Stomach (tissue), 9 donors: ENCODE data around the gene CARD14. TPM values are rescaled to one million over a fixed set of nuclear protein-coding genes. Genes with fewer than 3 reads are reported as not detected.
"Not testable (repeated sequence)": the region's sequence is repeated elsewhere in the genome, so short reads cannot be mapped to it uniquely, and the experiment has no call there.

Source experiments
- DNase-seq, 2 donors: peaks; one replicate each; pipeline versions ENCODE4 v3.0.0 to v3.0.0-alpha.2; 2013 to 2019
- H3K27ac ChIP-seq, 5 donors: fragments of 200-600 bp in 4 of 5; sonication (generic) in 4 of 5; one replicate each; pipeline ENCODE4 v1.5.1; 2013 to 2019; ENCODE audit warnings: mild to moderate bottlenecking in 1 of 5, moderate library complexity in 1 of 5
- H3K27me3 ChIP-seq, 3 donors: fragments of 200-600 bp; sonication (generic); one replicate each; pipeline ENCODE4 v1.5.1; 2017 to 2019; ENCODE audit warnings: mixed run types in 1 of 3
- H3K36me3 ChIP-seq, 4 donors: fragments of 200-600 bp; sonication (generic); 1 replicate in 3 of 4; 2 replicates in 1 of 4; pipeline ENCODE4 v1.5.1; 2016 to 2019
- H3K4me1 ChIP-seq, 4 donors: fragments of 200-600 bp; sonication (generic); one replicate each; pipeline ENCODE4 v1.5.1; 2016 to 2019
- H3K4me3 ChIP-seq, 4 donors: fragments of 200-600 bp; sonication (generic) in 3 of 4; one replicate each; pipeline ENCODE4 v1.5.1; 2016 to 2019; ENCODE audit warnings: mild to moderate bottlenecking in 1 of 4
- H3K9me3 ChIP-seq, 4 donors: fragments of 200-600 bp; sonication (generic); one replicate each; pipeline ENCODE4 v1.5.1; 2016 to 2019
- EP300 ChIP-seq: sonication (generic); formaldehyde crosslinking; IDR thresholded peaks from one replicate; pipeline ENCODE4 v1.6.1; 2017; ENCODE audit warnings: antibody characterized with exemption
- POLR2A ChIP-seq, 4 donors: fragments of 450-650 bp; IDR thresholded peaks; one replicate each; pipeline ENCODE4 v1.6.1; 2016; ENCODE audit warnings: antibody characterized with exemption in 4 of 4, control low read depth in 2 of 4, mild to moderate bottlenecking in 1 of 4, moderate library complexity in 1 of 4
- POLR2AphosphoS5 ChIP-seq, 3 donors: sonication (generic); formaldehyde crosslinking; IDR thresholded peaks; one replicate each; pipeline ENCODE4 v1.6.1; 2016; ENCODE audit warnings: antibody characterized with exemption in 3 of 3
- whole genome bisulfite sequencing, 5 donors: extraction: QIAGEN DNeasy Blood & Tissue Kit in 3 of 5; methylation state at CpG; one replicate each; pipeline versions ENCODE4 v1.1.5 to v1.1.7; 2013 to 2018; 5-methylcytosine and 5-hydroxymethylcytosine counted together
- intact Hi-C: fragments of 100-400 bp; cut with DNase I; formaldehyde crosslinking; loops from one replicate; pipeline ENCODE4 v1.15.1; 2023; ENCODE audit warnings: low total_unique reads
- polyA plus RNA-seq, 3 donors: library from polyadenylated mRNA; stranded (reverse); fragments of 200-250 nt; gene quantifications; one replicate each; pipeline ENCODE4 v1.2.3, GENCODE V29; 2013
- total RNA-seq, 5 donors: library from RNA; depleted of rRNA; stranded (reverse); fragments of >200 nt; gene quantifications; one replicate each; pipeline versions ENCODE4 v1.1.0 to v1.2.3, GENCODE V29; 2014 to 2016
- TF ChIP-seq, protein P1 (sequence below), 7 experiments: fragments of 450-650 bp in 4 of 7; fragments of 200-600 bp in 3 of 7; sonication (generic) in 3 of 7; IDR thresholded peaks; one replicate each; pipeline ENCODE4 v1.5.1; 2016 to 2019; ENCODE audit warnings: antibody characterized with exemption in 7 of 7, control low read depth in 2 of 7, mild to moderate bottlenecking in 1 of 7
- donor health status: healthy with polysubstance abuse.
- donor health status: Bipolar disorder and iron deficiency.
- donor health status: healthy.

Gene CARD14
- total and polyA plus RNA-seq, 8 donors, result 0.12 to 10.5 (median 3.3) TPM; not detected in 4

DNA sequence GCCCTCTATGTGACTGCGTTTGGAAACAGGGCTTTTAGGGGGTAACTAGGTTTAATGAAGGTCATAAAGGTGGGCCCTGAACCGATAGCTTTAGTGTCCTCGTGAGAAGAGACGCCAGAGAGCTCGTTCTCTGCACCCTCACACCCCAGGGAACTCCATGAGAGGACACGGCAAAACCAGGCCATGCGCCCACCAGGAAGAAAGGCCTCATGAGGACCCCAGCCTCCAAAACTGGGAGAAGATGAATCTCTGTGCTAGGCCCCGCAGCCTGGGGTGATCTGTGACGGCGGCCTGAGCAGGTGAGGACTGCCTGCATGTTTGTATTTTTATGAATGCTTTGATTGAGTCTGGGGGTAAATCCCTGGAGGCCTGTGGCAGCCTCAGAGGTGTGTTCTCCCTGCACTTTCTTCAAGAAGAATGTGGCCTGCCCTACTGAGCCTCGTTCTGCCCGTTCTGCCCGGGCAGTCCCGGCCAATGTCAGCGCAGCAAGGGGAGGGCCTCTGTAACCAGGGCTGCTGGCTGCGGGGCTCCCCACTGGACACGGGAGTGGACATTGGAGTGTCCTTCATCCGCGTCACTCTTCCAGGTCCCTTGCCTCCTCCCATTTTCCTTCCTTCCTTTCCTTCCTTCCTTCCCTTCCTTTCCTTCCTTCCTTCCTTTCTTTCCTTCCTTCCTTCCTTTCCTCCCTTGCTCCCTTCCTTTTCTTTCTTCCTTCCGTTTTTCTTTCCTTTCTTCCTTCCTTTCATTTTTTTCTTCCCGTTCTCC lies 84.0 kb downstream of the CARD14 start:
- Histone ChIP-seq H3K27ac (peak overlapping the region in 4 of 5 donors; percentile 75 to 89 (median 82)), H3K4me3 (no peak overlapping the region), H3K36me3 (peaks cover 0 to 48% (median 31%) of the 10 kb centered on the region in 4 donors), H3K9me3 (no peaks in the 10 kb centered on the region), H3K4me1 (peaks cover 8 to 35% (median 14%) of the 10 kb centered on the region in 4 donors), H3K27me3 (no peaks in the 10 kb centered on the region)
- TF ChIP-seq EP300 (no peak), POLR2A (IDR thresholded peaks at IDR 0.05) (no peak), POLR2AphosphoS5 (IDR thresholded peaks at IDR 0.05) (no peak)
- TF ChIP-seq, protein P1, sequence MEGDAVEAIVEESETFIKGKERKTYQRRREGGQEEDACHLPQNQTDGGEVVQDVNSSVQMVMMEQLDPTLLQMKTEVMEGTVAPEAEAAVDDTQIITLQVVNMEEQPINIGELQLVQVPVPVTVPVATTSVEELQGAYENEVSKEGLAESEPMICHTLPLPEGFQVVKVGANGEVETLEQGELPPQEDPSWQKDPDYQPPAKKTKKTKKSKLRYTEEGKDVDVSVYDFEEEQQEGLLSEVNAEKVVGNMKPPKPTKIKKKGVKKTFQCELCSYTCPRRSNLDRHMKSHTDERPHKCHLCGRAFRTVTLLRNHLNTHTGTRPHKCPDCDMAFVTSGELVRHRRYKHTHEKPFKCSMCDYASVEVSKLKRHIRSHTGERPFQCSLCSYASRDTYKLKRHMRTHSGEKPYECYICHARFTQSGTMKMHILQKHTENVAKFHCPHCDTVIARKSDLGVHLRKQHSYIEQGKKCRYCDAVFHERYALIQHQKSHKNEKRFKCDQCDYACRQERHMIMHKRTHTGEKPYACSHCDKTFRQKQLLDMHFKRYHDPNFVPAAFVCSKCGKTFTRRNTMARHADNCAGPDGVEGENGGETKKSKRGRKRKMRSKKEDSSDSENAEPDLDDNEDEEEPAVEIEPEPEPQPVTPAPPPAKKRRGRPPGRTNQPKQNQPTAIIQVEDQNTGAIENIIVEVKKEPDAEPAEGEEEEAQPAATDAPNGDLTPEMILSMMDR (IDR thresholded peaks at IDR 0.05), result no peak
- DNase-seq, result no peak
- 75 to 89% (median 88%) methylated on average over 14 to 21 of the region's 21 CpGs for WGBS, 5 donors
- intact Hi-C loops, result no loop called here

DNA sequence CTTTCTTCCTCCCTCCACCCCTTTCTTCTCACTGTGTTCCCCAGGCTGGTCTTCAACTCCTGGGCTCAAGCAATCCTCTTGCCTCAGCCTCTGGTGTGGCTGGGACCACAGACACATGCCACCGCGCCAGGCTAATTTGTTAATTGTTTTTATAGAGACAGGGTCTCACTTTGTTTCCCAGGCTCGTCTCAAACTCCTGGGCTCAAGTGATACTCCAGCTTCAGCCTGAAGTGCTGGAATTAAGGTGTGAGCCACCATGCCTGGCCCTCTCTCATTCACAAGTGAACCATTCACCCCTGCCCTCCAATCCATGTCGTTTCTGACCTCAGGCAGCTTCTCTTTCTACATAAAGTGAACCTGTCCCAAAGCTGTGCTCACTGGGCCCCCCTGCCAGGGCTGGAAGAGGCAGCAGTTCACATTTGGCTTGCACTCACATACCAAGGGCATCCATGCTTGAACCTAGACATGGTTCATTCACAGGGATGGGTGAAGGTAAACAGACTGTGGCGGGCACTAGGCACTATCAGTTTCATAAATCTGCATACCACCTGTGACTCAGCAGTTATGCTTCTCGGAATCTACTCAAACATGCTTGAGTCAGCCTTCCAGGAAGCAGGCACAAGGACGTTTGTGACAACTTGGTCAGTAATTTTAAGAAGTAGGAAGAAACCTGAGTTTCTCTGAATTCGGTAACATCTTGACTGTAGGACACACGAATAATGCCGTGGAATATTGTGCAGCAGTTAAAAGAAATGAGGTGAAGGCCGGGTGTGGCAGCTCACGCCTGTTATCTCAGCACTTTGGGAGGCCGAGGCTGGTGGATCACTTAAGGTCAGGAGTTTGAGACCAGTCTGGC lies 84.8 kb downstream of the CARD14 start:
- peaks cover 0 to 41% (median 23%) of the 10 kb centered on the region in 4 donors for H3K36me3 ChIP-seq
- no peak overlapping the region for H3K4me3 ChIP-seq
- peaks cover 14 to 40% (median 15%) of the 10 kb centered on the region in 4 donors for H3K4me1 ChIP-seq
- intact Hi-C loops, result no loop called here
- H3K27ac ChIP-seq, result peak overlapping the region; percentile 48 to 89 (median 76)
- no peaks in the 10 kb centered on the region for H3K9me3 ChIP-seq
- TF ChIP-seq POLR2AphosphoS5 (IDR thresholded peaks at IDR 0.05) (peak; percentile 19 to 97 (median 89)), POLR2A (IDR thresholded peaks at IDR 0.05) (no peak), EP300 (peak; percentile 70)
- TF ChIP-seq, protein P1 (IDR thresholded peaks at IDR 0.05), result no peak
- H3K27me3 ChIP-seq, result no peaks in the 10 kb centered on the region
- 43 to 53% (median 46%) methylated on average over 13 of the region's 13 CpGs for WGBS, 5 donors
- DNase-seq, result peak; percentile 58 to 78

DNA sequence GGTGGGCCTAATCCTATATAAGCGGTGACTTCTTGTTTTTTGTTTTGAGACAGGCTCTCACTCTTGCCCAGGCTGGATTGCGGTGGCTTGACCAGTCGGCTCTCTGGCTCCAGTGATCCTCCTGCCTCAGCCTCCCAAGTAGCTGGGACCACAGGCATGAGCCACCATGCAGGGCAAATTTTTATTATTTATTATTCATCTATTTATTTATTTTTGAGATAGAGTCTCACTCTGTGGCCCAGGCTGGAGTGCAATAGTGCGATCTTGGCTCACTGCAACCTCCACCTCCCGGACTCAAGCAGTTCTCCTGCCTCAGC lies 86.2 kb downstream of the CARD14 start:
- TF ChIP-seq EP300 (no peak), POLR2A (IDR thresholded peaks at IDR 0.05) (no peak), POLR2AphosphoS5 (IDR thresholded peaks at IDR 0.05) (no peak)
- TF ChIP-seq, protein P1 (IDR thresholded peaks at IDR 0.05), result no peak

DNA sequence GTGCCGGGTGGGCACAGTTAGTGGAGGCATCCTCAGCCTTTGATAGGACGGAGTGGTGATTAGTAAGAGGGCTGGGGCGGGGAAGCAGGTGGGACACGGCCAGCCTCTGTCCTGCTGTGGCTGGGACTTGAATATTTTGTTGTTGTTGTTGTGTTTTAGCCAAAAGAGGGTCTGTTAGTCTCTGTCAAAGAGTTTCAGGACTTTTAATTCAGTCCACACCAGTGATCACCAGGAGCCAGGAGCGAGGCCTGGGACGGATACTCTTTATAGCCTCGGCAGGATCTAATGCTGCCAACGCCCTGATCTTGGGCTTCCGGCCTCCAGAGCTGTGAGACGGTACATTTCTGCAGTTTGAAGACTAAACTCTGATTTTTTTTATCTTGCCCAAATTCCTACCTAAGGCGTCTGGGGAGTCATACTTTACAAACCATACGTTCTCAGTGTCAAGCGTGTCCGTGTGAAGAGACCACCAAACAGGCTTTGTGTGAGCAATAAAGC lies 87.9 kb downstream of the CARD14 start:
- no peak for DNase-seq
- H3K4me1 ChIP-seq, result peaks cover 29 to 56% (median 35%) of the 10 kb centered on the region in 4 donors
- H3K27ac ChIP-seq, result peak overlapping the region in 1 of 5 donors; percentile 33
- no peak overlapping the region for H3K4me3 ChIP-seq
- intact Hi-C loops, result no loop called here
- WGBS, 5 donors, result 76 to 93% (median 80%) methylated on average over 13 to 14 of the region's 14 CpGs
- H3K27me3 ChIP-seq, result no peaks in the 10 kb centered on the region
- no peak for TF ChIP-seq EP300
- no peak for TF ChIP-seq POLR2AphosphoS5 (IDR thresholded peaks at IDR 0.05)
- no peak for TF ChIP-seq POLR2A (IDR thresholded peaks at IDR 0.05)
- TF ChIP-seq, protein P1 (IDR thresholded peaks at IDR 0.05), result no peak
- H3K36me3 ChIP-seq, result peaks cover 0 to 11% (median 2%) of the 10 kb centered on the region in 4 donors
- no peaks in the 10 kb centered on the region for H3K9me3 ChIP-seq

More for the DNA sequence above, 86.2 kb downstream of the CARD14 start:
- DNase-seq, result no peak
- Histone ChIP-seq H3K9me3 (no peaks in the 10 kb centered on the region), H3K4me1 (peaks cover 14 to 43% (median 20%) of the 10 kb centered on the region in 4 donors), H3K36me3 (peaks cover 0 to 29% (median 17%) of the 10 kb centered on the region in 4 donors), H3K27ac (peak overlapping the region in 3 of 5 donors; percentile 75 to 89 (median 89)), H3K27me3 (no peaks in the 10 kb centered on the region), H3K4me3 (no peak overlapping the region)
- intact Hi-C loops, result no loop called here
- WGBS, 5 donors, result 88 to 98% (median 97%) methylated on average over 5 of the region's 5 CpGs

DNA sequence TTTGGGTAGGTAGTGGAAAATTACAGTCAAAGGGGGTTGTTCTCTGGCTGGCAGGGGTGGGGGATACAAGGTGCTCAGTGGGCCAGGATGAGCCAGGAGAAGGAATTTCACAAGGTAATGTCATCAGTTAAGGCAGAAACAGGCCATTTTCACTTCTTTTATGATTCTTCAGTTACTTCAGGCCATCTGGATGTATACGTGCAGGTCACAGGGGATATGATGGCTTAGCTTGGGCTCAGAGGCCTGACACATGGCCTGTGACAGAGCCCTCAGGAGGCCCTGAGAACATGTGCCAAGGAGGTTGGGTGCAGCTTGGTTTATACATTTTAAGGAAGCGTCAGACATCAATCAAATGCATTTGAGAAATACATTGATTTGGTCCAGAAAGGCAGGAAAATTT lies 88.5 kb downstream of the CARD14 start:
- H3K36me3 ChIP-seq, H3K27ac ChIP-seq, DNase-seq, H3K27me3 ChIP-seq, H3K9me3 ChIP-seq, intact Hi-C loops, H3K4me3 ChIP-seq: not testable (repeated sequence)
- peaks cover 33 to 56% (median 41%) of the 10 kb centered on the region in 4 donors for H3K4me1 ChIP-seq
- 81 to 97% (median 93%) methylated on average over 2 of the region's 2 CpGs for WGBS, 5 donors
